WTC11 (cell line): ENCODE data around the gene KLRG1. TPM values are rescaled to one million over a fixed set of nuclear protein-coding genes. Genes with fewer than 3 reads are reported as not detected.
A peak's percentile ranks its signal among the peaks of the same experiment; 100 is the strongest.

ENCODE experiments used
- ATAC-seq: fragments of 200-7000 bp; cut with Tn5 transposase; 2 replicates; pipeline ENCODE4 v1.10.0; 2021; ENCODE audit warnings: mild to moderate bottlenecking, moderate library complexity
- CTCF ChIA-PET: fragments of 300-600 bp; sonication (Branson Sonifier 250); formaldehyde crosslinking; loops from one replicate; lab custom pipeline; 2021; ENCODE audit warnings: antibody characterized with exemption; lab: Charles Lee
- POLR2A ChIA-PET: fragments of 350-600 bp; sonication (Branson Sonifier 250); formaldehyde crosslinking; loops from one replicate; lab custom pipeline; 2021; ENCODE audit warnings: antibody characterized with exemption; lab: Charles Lee
- DNase-seq: peaks from one replicate; pipeline ENCODE4 v3.0.0; 2021; ENCODE audit warnings: low spot score
- H3K27ac Mint-ChIP-seq: 2 replicates; pipeline ENCODE4 v1.8.0; 2021; ENCODE audit warnings: mixed read lengths
- H3K27me3 Mint-ChIP-seq: 2 replicates; pipeline ENCODE4 v1.8.0; 2021; ENCODE audit warnings: low read depth, mild to moderate bottlenecking, moderate library complexity, mixed read lengths
- H3K36me3 Mint-ChIP-seq: 2 replicates; pipeline ENCODE4 v1.8.0; 2021; ENCODE audit warnings: mixed read lengths
- H3K4me1 Mint-ChIP-seq: 2 replicates; pipeline ENCODE4 v1.8.0; 2022; ENCODE audit warnings: mixed read lengths
- H3K4me3 Mint-ChIP-seq: 2 replicates; pipeline ENCODE4 v1.8.0; 2021; ENCODE audit warnings: mild to moderate bottlenecking, moderate library complexity, mixed read lengths
- H3K9me3 Mint-ChIP-seq: 2 replicates; pipeline ENCODE4 v1.8.0; 2021; ENCODE audit warnings: mixed read lengths
- ARID4B ChIP-seq: sonication (generic); formaldehyde crosslinking; IDR thresholded peaks from 2 replicates; pipeline ENCODE4 v1.8.0; 2023; ENCODE audit warnings: missing genetic modification reagents, mild to moderate bottlenecking, borderline replicate concordance
- CDX4 ChIP-seq: fragments of 250-450 bp; sonication (Bioruptor Pico); IDR thresholded peaks from 2 replicates; pipeline ENCODE4 v1.9.0; 2021; ENCODE audit warnings: moderate library complexity, mild to moderate bottlenecking, inconsistent platforms, borderline replicate concordance
- CREB1 ChIP-seq: sonication (generic); formaldehyde crosslinking; IDR thresholded peaks from 2 replicates; pipeline ENCODE4 v1.8.0; 2023; ENCODE audit warnings: mild to moderate bottlenecking, missing genetic modification reagents
- CREM ChIP-seq: sonication (generic); formaldehyde crosslinking; IDR thresholded peaks from 2 replicates; pipeline ENCODE4 v1.8.1; 2022; ENCODE audit warnings: mild to moderate bottlenecking, missing genetic modification reagents, moderate library complexity
- ESRRA ChIP-seq: sonication (generic); formaldehyde crosslinking; IDR thresholded peaks from 2 replicates; pipeline ENCODE4 v1.8.1; 2022; ENCODE audit warnings: mild to moderate bottlenecking, missing genetic modification reagents, borderline replicate concordance
- ETV6 ChIP-seq: sonication (generic); formaldehyde crosslinking; IDR thresholded peaks from 2 replicates; pipeline ENCODE4 v1.8.1; 2022; ENCODE audit warnings: mild to moderate bottlenecking, missing genetic modification reagents
- FOXJ3 ChIP-seq: sonication (generic); formaldehyde crosslinking; IDR thresholded peaks from 2 replicates; pipeline ENCODE4 v1.9.0; 2021; ENCODE audit warnings: missing genetic modification reagents, mild to moderate bottlenecking, borderline replicate concordance
- GTF2I ChIP-seq: fragments of 250-450 bp; sonication (Bioruptor Pico); conservative IDR thresholded peaks from 2 replicates; pipeline ENCODE4 v1.4.0; 2021; ENCODE audit warnings: mild to moderate bottlenecking
- HMGXB4 ChIP-seq: sonication (generic); formaldehyde crosslinking; IDR thresholded peaks from 2 replicates; pipeline ENCODE4 v1.8.1; 2023; ENCODE audit warnings: mild to moderate bottlenecking, moderate library complexity, missing genetic modification reagents
- IRF1 ChIP-seq: sonication (generic); formaldehyde crosslinking; IDR thresholded peaks from 2 replicates; pipeline ENCODE4 v1.8.0; 2023; ENCODE audit warnings: missing genetic modification reagents
- KAT7 ChIP-seq: sonication (generic); formaldehyde crosslinking; IDR thresholded peaks from 2 replicates; pipeline ENCODE4 v1.8.1; 2023; ENCODE audit warnings: missing genetic modification reagents, mild to moderate bottlenecking, borderline replicate concordance
- MAX ChIP-seq: sonication (generic); formaldehyde crosslinking; IDR thresholded peaks from 2 replicates; pipeline ENCODE4 v1.8.0; 2022; ENCODE audit warnings: mild to moderate bottlenecking, missing genetic modification reagents
- NR2C2 ChIP-seq: sonication (generic); formaldehyde crosslinking; IDR thresholded peaks from 2 replicates; pipeline ENCODE4 v1.8.0; 2022; ENCODE audit warnings: mild to moderate bottlenecking, missing genetic modification reagents
- NR3C1 ChIP-seq: sonication (generic); formaldehyde crosslinking; conservative IDR thresholded peaks from 2 replicates; pipeline ENCODE4 v1.8.1; 2023; ENCODE audit warnings: low read depth, mild to moderate bottlenecking, missing genetic modification reagents
- OVOL2 ChIP-seq: fragments of 250-450 bp; sonication (Bioruptor Pico); IDR thresholded peaks from 2 replicates; pipeline ENCODE4 v1.9.0; 2021; ENCODE audit warnings: mild to moderate bottlenecking, borderline replicate concordance
- SOX15 ChIP-seq: fragments of 250-450 bp; sonication (Bioruptor Pico); IDR thresholded peaks from 2 replicates; pipeline ENCODE4 v1.9.0; 2021; ENCODE audit warnings: mild to moderate bottlenecking
- TEAD1 ChIP-seq: sonication (generic); formaldehyde crosslinking; IDR thresholded peaks from 2 replicates; pipeline ENCODE4 v1.8.0; 2022; ENCODE audit warnings: mild to moderate bottlenecking, missing genetic modification reagents
- ZBTB43 ChIP-seq: sonication (generic); formaldehyde crosslinking; IDR thresholded peaks from 2 replicates; pipeline ENCODE4 v1.8.1; 2023; ENCODE audit warnings: mild to moderate bottlenecking, missing genetic modification reagents
- ZNF263 ChIP-seq: sonication (generic); formaldehyde crosslinking; IDR thresholded peaks from 2 replicates; pipeline ENCODE4 v1.8.1; 2022; ENCODE audit warnings: low read depth, mild to moderate bottlenecking, moderate library complexity, missing genetic modification reagents
- ZNF416 ChIP-seq: fragments of 250-450 bp; sonication (Bioruptor Pico); IDR thresholded peaks from 2 replicates; pipeline ENCODE4 v1.9.0; 2021; ENCODE audit warnings: mild to moderate bottlenecking, inconsistent platforms
- ZNF423 ChIP-seq: fragments of 250-450 bp; sonication (Bioruptor Pico); IDR thresholded peaks from 2 replicates; pipeline ENCODE4 v2.1.2; 2022; ENCODE audit warnings: mild to moderate bottlenecking, moderate library complexity
- total RNA-seq: library from RNA; stranded (reverse); gene quantifications from 3 replicates; pipeline ENCODE4 v1.2.3, GENCODE V29; 2021

Gene KLRG1
- total RNA-seq, 1 experiment from 2014 or later = 7.2 TPM

GRCh38 chr12:8947737-8948136 lies 41.6 kb upstream of the KLRG1 start (continued):
- TF ChIP-seq CDX4 = no peak
- TF ChIP-seq SOX15 (CRISPR knock-in tag) = no peak
- TF ChIP-seq ZNF423 (CRISPR knock-in tag) = no peak
- no peak for TF ChIP-seq GTF2I (CRISPR knock-in tag)
- no peak for TF ChIP-seq OVOL2
- TF ChIP-seq ZNF416 (CRISPR knock-in tag) = no peak
- no peak for TF ChIP-seq TEAD1 (CRISPR knock-in tag)

- POLR2A ChIA-PET = interaction anchor here (1.2 to 2.6 kb wide), 2 partner anchors 31 to 35 kb away, joined by 5 to 16 read pairs; partner anchors contain the start of gene PHC1
- Mint-ChIP-seq H3K27me3 (no peaks in the 10 kb centered on the region), H3K4me1 (peaks cover 20% of the 10 kb centered on the region), H3K9me3 (peaks cover 14% of the 10 kb centered on the region), H3K36me3 (peaks cover 34% of the 10 kb centered on the region), H3K4me3 (peak overlapping the region; percentile 95)
- CTCF ChIA-PET = interaction anchor here (0.7 to 3.0 kb wide), 16 partner anchors 35 to 405 kb away, joined by 3 to 38 read pairs (median 6); partner anchors contain the start of gene PHC1
- DNase-seq (no peak), ATAC-seq (no peak)
- no peak for TF ChIP-seq ZNF423 (CRISPR knock-in tag)
- no peak for TF ChIP-seq MAX (CRISPR knock-in tag)
- no peak for TF ChIP-seq ZBTB43 (CRISPR knock-in tag)
- TF ChIP-seq IRF1 (CRISPR knock-in tag) = 0 out of 2 replicates have a peak, but pooled peaks have one; percentile 27
- TF ChIP-seq NR3C1 (CRISPR knock-in tag) = 0 out of 2 replicates have a peak, but pooled peaks have one; percentile 77
- TF ChIP-seq, all 79 proteins: peak for 2
- peak overlapping the region; percentile 93 for H3K27ac Mint-ChIP-seq
Observed at GRCh38 chr12:8948701-8949341, 40.5 kb upstream of the KLRG1 start.

- peak within 1 kb of the TSS; percentile 95 for H3K4me3 Mint-ChIP-seq
- H3K36me3 Mint-ChIP-seq = peaks cover 34% of the 10 kb centered on the region
- H3K27ac Mint-ChIP-seq = peak within 1 kb of the TSS; percentile 93
- H3K9me3 Mint-ChIP-seq = peaks cover 22% of the 10 kb centered on the region
- ATAC-seq = peak; percentile 89
- H3K27me3 Mint-ChIP-seq = no peaks in the 10 kb centered on the region
- H3K4me1 Mint-ChIP-seq = peaks cover 20% of the 10 kb centered on the region
- POLR2A ChIA-PET = interaction anchor here (1.2 to 2.6 kb wide), 3 partner anchors 32 to 83 kb away, joined by 5 to 16 read pairs (median 6); partner anchors contain the start of gene PHC1
- DNase-seq = peak; percentile 91
- CTCF ChIA-PET = interaction anchor here (0.5 to 3.0 kb wide), 26 partner anchors 8 to 723 kb away, joined by 3 to 38 read pairs (median 4); partner anchors contain the start of gene PHC1
- TF ChIP-seq ZNF423 (CRISPR knock-in tag) (no peak), ETV6 (peak; percentile 60; the same call in 1 of the 2 replicates), CREM (CRISPR knock-in tag) (peak; percentile 94), MAX (CRISPR knock-in tag) (peak; percentile 90), HMGXB4 (CRISPR knock-in tag) (peak; percentile 45), NR2C2 (CRISPR knock-in tag) (0 out of 2 replicates have a peak, but pooled peaks have one; percentile 30), ARID4B (0 out of 2 replicates have a peak, but pooled peaks have one; percentile 71), SOX15 (CRISPR knock-in tag) (no peak), KAT7 (CRISPR knock-in tag) (no peak), ESRRA (CRISPR knock-in tag) (no peak), CREB1 (peak; percentile 76; the same call in 1 of the 2 replicates), ZNF263 (CRISPR knock-in tag) (no peak), FOXJ3 (no peak)
Observed at GRCh38 chr12:8949342-8950220, 39.8 kb upstream of the KLRG1 start, which contains the start of gene M6PR. M6PR (minus strand) TSS chr12:8949645; CDS start chr12:8946404, 3,241 bp downstream.
